Measurements from ENCODE around the gene RYR2. TPM values are rescaled to one million over a fixed set of nuclear protein-coding genes. Genes with fewer than 3 reads are reported as not detected.

RYR2 gene
- total RNA-seq, 4 donors from 2014 or later: 0.88 to 8.4 (median 5.5) TPM

DNA sequence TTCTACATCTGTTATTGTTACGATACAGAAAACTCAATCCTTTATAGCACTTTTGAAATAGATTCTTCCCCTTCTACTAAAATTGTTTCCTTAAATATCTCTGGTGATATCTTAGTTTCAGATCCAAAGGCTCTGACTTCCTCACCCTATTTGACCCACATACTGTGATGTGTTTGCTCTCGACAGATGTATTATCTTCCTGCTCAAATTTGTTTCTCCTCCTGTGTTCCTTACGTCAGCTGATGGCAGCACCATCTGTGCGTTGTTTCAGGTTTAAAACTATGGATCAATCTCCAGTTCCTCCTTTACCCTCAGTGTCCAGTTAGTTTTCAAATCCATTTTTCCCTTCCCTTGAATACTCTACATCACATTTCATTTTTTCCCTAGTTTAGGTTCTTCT, 274.4 kb downstream of the RYR2 start:
- Histone ChIP-seq H3K4me1 (no peaks in the 10 kb centered on the region), H3K4me3 (no peak overlapping the region), H3K27ac (no peak overlapping the region), H3K36me3 (no peaks in the 10 kb centered on the region), H3K27me3 (no peaks in the 10 kb centered on the region), H3K9me3 (no peaks in the 10 kb centered on the region)
- intact Hi-C loops (cut with DNase I; ENCODE audit: low total_unique reads): no loop called here
- no peak for DNase-seq
- TF ChIP-seq, protein P1, sequence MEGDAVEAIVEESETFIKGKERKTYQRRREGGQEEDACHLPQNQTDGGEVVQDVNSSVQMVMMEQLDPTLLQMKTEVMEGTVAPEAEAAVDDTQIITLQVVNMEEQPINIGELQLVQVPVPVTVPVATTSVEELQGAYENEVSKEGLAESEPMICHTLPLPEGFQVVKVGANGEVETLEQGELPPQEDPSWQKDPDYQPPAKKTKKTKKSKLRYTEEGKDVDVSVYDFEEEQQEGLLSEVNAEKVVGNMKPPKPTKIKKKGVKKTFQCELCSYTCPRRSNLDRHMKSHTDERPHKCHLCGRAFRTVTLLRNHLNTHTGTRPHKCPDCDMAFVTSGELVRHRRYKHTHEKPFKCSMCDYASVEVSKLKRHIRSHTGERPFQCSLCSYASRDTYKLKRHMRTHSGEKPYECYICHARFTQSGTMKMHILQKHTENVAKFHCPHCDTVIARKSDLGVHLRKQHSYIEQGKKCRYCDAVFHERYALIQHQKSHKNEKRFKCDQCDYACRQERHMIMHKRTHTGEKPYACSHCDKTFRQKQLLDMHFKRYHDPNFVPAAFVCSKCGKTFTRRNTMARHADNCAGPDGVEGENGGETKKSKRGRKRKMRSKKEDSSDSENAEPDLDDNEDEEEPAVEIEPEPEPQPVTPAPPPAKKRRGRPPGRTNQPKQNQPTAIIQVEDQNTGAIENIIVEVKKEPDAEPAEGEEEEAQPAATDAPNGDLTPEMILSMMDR (IDR thresholded peaks at IDR 0.05): no peak
- no peak for TF ChIP-seq POLR2A (IDR thresholded peaks at IDR 0.05)

DNA sequence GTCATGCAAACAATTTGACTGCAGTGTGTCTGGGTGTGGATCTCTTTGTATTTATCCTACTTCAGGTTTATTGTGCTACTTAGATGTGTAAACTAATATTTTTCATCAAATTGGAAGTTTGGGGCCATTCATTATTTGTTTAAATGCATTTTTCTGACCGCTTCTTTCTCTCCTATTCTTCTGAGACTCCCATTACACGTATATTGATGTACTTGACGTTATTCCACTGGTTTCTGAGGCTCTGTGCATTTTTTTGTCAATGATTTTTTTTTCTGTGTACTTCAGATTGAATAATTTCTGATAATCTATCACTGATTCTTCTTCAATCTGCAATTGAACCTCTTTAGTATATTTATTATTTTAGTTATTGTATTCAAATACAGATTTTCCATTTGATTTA, 276.8 kb downstream of the RYR2 start:
- no peak overlapping the region for H3K27ac ChIP-seq
- no peaks in the 10 kb centered on the region for H3K27me3 ChIP-seq
- intact Hi-C loops (cut with DNase I; ENCODE audit: low total_unique reads): no loop called here
- H3K4me1 ChIP-seq: no peaks in the 10 kb centered on the region
- DNase-seq: no peak
- TF ChIP-seq POLR2A (IDR thresholded peaks at IDR 0.05): no peak
- TF ChIP-seq, protein P1 (IDR thresholded peaks at IDR 0.05): no peak
- H3K9me3 ChIP-seq: no peaks in the 10 kb centered on the region
- no peaks in the 10 kb centered on the region for H3K36me3 ChIP-seq
- H3K4me3 ChIP-seq: no peak overlapping the region

DNA sequence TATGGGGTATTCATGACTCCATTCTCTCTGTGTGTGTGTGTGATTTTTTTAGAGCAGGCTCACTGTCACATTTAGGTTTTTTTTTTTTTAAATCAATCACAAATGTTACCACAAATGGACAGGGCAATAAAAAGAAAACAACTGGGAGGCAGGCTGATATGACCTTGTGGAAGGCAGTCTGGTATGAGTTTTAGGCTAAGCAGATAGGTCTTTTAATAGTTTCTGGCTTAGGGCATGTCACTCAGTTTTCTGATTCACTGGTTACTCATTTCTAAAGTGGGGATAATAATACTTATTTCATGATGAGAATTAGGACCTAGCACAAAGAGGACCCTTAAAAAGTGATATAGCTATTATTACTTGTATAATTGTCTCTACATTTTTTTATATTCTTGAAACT, 278.9 kb downstream of the RYR2 start:
- no peaks in the 10 kb centered on the region for H3K36me3 ChIP-seq
- no peak for TF ChIP-seq POLR2A (IDR thresholded peaks at IDR 0.05)
- TF ChIP-seq, protein P1 (IDR thresholded peaks at IDR 0.05): no peak
- H3K4me3 ChIP-seq: no peak overlapping the region
- intact Hi-C loops (cut with DNase I; ENCODE audit: low total_unique reads): no loop called here
- H3K27ac ChIP-seq: no peak overlapping the region
- no peaks in the 10 kb centered on the region for H3K4me1 ChIP-seq
- H3K9me3 ChIP-seq: no peaks in the 10 kb centered on the region
- H3K27me3 ChIP-seq: no peaks in the 10 kb centered on the region
- no peak for DNase-seq

DNA sequence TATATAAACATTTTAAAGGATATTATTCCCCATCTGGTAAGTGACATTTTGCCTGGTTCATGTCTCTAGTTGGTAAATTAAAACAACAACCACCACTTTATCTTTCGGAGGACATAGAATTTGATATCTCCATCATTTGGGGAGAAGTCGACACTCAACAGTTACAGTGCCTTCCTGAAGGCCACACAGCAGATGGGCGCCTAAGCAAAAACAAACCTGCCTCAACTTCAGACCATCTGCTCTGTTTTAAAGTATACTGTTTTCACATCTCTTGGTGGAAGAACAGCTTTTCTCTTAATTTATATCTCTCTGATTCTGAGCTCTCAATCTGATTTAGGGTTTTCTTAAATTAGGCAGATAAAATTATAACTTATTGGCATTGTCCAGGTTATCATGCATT, 282.2 kb downstream of the RYR2 start:
- DNase-seq: no peak
- Histone ChIP-seq H3K36me3 (no peaks in the 10 kb centered on the region), H3K27ac (no peak overlapping the region), H3K4me1 (no peaks in the 10 kb centered on the region), H3K4me3 (no peak overlapping the region), H3K27me3 (no peaks in the 10 kb centered on the region), H3K9me3 (no peaks in the 10 kb centered on the region)
- no peak for TF ChIP-seq POLR2A (IDR thresholded peaks at IDR 0.05)
- TF ChIP-seq, protein P1 (IDR thresholded peaks at IDR 0.05): no peak
- intact Hi-C loops (cut with DNase I; ENCODE audit: low total_unique reads): no loop called here

DNA sequence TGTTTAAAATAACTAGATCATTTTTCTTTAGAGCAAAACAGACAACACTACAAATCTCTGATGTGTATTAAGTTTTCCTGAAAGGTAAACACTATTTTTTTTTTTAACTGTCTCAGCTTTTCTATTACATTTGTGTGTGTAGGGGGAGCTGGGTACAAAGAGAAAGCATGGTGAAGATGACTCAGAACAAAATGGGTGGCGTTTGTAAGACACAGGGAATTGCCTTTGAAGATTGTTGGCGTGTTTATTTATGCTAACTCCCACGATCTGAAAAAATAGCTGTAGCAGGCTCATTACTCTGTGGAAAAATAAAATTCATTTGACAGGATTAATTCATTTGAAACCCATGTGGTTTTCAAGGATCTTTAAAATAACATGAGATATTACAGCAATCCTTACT, 285.1 kb downstream of the RYR2 start:
- Histone ChIP-seq H3K27me3 (no peaks in the 10 kb centered on the region), H3K27ac (no peak overlapping the region), H3K4me3 (no peak overlapping the region), H3K9me3 (no peaks in the 10 kb centered on the region), H3K4me1 (no peaks in the 10 kb centered on the region), H3K36me3 (no peaks in the 10 kb centered on the region)
- no peak for TF ChIP-seq POLR2A (IDR thresholded peaks at IDR 0.05)
- TF ChIP-seq, protein P1 (IDR thresholded peaks at IDR 0.05): no peak
- intact Hi-C loops (cut with DNase I; ENCODE audit: low total_unique reads): no loop called here
- no peak for DNase-seq
